NK-92 (cell line): ENCODE data around the gene XPR1.

ENCODE experiments used
- DNase-seq: peaks from one replicate; lab custom pipeline; 2025; ENCODE audit not compliant: unreplicated experiment; lab: John Stamatoyannopoulos, UW

XPR1 gene

DNA sequence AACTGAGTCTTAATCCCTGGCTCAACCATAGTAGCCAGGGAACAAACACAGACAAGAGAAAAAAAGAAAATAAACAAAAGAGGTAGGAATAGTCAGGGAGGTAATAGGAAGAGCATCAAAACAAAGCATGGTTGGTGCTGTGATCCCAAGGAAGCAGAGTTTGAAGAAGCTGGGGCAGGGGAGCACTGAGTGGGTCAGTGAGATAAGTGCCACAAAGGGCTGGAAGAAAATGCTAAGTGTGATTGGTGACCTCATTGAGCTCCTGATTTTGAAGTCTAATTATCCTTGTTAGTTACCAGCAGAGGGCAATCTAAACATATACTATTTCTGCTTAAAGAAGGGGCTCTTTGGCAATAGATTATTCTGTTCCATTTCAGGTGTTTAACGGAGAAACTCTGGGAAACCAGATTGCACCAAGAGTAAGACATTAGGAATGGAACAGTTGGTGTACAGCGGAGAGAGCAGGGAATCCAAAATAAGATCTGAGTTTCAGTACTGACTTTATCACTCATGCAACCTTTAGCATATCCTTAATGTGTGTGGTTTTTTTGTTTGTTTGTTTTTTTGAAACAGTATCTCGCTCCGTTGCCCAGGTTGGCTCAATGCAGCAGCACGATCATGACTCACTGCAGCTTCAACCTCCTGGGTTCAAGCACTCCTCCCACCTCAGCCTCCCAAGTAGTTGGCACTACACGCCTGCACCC, 250.1 kb downstream of the XPR1 start:
- DNase-seq = no peak

GRCh38 chr1:180884588-180885300, 252.9 kb downstream of the XPR1 start:
- no peak for DNase-seq

GRCh38 chr1:180886338-180886737, 254.5 kb downstream of the XPR1 start:
- no peak for DNase-seq

DNA sequence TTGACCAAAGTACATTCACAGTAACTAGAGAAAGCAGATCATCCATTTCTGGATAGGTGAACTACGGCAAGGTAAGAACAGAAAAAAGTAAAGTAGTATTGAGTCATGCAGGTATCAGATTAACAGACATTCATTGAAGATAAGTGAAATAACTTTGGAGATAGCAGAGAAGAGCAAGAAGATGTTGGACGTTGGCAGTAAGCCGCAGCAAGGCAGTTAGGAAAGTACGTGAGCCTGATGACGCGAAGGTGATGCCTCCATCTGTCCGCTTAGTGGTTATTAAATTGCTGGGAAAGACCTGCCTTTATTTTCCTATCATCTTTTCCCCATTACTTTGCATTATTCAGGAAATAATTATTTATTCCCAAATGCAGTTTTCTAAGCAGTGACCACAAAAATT, 256.0 kb downstream of the XPR1 start:
- DNase-seq = no peak

- no peak for DNase-seq
These were observed 257.0 kb downstream of the XPR1 start for GRCh38 chr1:180888870-180889269.

- DNase-seq = no peak
These were observed 257.5 kb downstream of the XPR1 start for GRCh38 chr1:180889325-180889724.

DNA sequence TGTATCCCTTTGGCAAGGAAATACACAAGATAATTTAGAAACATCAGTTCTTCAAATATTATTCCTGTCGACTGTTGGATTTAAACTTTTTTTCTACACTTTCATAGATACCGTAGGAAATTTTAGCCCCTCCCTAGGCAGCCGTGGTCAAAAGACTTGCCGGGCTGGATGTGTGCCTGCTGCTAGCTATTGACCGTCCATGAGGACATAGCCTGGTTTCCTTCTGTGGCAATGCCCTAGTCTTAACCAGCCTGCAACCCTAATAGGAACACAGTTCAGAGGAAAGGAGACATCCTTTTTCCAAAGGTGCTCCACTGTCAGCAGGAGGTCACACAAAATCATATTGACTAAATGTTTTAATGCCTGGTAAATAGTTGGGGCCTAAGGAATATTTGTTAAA, 260.4 kb downstream of the XPR1 start:
- DNase-seq = no peak

DNA sequence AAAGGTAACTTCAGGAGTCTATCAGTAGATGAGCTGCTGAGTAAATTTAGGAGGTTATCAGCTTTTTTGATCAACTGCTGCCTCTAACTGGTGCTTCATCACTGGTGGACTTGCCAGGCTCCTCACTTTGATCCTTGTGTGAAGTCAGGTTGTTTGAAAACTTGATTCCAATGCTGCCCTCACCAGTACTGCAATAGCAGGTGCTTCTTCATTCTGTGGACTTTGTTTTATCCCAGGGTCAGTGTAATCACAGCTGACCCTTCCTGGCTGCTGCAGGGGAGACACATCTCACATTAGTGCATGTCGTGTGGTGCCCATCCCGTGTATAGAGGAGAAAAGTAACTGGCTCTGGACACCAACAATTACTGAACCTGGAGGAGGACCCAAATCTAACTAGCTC, 260.9 kb downstream of the XPR1 start:
- no peak for DNase-seq

DNA sequence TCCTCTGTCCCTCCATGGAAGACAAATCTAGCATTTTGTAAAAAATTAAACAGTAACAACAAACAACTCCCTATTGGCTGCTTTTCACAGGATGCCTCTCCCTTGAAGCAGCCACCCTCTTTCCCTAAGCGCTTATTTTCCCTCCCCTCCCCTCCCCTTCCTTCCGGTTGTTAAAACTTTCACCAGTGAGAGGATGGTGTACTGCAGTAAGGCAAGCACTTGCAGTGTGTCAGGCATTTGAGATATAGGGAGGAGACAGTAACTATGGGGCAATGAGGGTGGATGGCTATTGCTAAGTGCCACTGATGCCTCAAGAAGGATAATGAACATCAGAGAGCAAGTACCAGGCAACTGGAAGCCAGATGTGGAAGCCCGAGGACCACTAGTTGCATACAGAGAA, 261.8 kb downstream of the XPR1 start:
- DNase-seq = no peak

DNA sequence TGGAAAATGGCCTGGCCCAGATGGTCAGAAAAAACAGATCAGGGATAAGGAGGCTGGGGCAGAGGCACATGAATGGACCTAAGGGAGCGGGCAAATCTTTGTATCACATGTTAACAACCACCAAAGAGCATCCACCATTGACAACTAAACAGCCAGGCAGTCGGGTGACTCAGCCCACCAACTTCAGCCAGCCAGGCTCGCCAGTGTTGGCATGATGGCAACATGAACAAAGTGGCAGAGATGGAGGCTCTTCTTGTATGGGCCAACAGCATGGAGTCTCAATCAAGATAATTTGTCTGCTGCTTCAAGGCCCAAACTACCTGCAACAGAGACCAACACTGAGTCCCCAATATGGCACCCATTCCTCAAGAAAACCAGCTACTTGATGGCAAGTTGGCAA, 264.3 kb downstream of the XPR1 start:
- DNase-seq = no peak

DNA sequence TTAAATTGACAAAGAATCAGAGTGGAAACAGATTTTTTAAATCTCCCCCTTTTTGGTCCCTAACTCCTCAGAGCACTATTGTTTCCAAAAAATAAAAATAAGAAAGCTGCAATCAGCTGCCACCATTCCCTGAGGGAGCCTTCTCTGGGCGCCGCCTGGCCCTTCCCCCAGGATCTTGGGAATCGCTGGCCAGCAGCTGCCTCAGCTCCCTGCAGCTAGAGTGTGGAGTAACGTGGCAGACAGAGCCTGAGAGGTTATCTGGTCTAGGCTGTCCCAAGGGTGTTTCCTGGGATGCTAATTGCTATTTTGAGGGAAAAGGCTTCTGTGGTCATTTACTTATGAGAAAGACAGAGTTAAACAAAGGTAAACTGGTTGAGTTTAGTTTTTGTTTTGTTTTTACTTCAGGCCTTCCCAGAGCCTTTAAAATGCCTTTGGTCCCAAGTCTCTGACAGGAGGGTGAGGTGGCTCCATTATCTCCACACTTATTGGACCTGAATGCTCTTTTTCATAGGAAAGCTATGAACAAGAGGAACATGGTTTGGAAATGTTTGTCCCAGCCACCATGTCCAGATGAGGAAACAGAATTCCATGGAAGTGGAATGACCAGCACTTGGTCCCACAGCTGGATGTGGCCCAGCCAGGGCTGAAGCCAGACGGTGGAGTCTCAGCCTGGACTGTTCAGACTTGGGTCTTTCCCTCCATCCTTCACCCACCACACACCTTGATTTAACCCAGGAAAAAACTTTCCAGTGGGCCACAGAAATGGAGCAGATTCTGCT, 266.8 kb downstream of the XPR1 start:
- no peak for DNase-seq

DNA sequence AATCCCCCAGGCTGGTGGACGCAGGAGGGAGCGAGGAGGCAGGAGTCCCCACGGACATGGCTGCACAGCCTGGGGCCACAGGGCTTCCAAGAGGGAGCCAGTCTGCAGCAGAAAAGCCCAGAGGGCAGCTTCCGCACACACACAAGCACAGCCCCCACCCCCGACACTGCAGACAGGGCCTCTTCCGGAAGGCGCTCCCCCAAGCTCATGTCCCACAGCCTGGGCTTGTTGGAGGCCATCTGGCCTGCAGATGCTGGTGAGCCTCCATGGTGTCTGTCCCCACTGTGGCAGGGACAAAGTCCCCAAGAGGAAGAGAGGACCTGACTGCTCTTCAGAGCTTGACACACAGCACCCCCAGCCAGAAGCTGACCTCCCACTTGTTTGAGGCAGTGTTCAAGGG, 267.4 kb downstream of the XPR1 start:
- no peak for DNase-seq

DNA sequence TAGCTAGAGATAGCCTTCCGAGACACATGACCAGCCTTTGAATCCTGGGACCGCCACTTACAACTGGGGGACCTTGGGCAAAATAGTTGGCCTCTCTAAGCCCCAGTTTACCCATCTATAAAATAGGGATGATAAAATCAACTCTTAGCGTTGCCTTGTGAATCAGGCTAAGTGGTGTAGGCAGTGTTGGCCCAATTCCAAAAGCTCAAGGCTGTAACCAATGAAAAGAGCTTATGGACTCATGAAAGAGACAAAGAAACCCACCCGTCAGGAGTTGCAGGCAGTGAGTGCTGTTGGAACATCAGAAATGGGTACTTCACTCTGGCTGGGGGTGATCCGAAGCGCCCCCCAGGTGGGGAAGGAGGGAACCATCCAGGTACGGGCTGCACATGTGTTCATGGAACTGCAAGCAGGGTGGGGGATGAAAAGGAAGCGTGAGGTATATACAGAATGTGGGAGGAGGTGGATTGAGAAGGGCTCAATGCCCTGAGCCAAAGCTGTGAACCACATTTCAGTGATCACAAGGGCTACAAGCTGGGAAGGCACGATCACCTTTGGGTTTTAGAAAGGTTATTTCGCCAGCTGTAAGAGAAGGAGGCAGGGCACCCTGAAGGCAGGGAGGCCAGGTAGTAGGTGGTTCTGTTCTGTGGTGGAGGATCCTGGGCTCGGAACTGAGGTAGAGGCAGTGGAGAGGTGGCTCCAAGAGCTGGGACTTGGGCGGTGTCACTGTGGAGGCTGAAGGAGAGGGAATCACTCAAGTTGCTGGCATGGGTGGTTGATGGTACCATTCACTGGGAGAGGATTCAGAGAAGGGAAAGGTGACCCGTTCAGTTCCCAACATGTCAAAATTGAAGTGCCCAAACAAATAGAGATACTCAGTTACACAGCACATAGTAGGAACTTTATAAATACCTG, 269.5 kb downstream of the XPR1 start:
- DNase-seq = no peak

GRCh38 chr1:180902541-180902940, 270.7 kb downstream of the XPR1 start:
- DNase-seq = no peak

- no peak for DNase-seq
These were observed 274.1 kb downstream of the XPR1 start for GRCh38 chr1:180905927-180906326.

DNA sequence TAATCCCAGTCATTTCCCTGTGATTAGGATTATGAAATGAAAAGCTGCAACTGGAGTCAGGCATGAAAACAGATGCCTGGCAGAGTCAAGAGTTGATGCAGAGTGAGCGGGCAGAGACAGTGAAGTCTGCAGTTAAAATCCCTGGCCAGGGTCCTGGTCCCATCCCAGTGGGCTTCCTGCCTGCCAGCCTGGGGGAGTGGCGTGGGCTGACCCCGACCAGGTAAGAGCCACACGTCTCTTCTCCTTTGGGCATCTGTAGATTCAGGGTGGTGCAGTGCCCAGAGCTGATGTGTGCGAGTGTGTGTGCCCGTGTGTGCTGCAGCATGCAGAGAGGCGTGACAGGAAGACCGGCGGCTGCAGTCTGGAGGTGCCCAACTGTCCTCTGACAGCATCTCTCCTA, 274.7 kb downstream of the XPR1 start:
- DNase-seq = no peak

GRCh38 chr1:180907313-180908055, 275.7 kb downstream of the XPR1 start:
- no peak for DNase-seq

DNA sequence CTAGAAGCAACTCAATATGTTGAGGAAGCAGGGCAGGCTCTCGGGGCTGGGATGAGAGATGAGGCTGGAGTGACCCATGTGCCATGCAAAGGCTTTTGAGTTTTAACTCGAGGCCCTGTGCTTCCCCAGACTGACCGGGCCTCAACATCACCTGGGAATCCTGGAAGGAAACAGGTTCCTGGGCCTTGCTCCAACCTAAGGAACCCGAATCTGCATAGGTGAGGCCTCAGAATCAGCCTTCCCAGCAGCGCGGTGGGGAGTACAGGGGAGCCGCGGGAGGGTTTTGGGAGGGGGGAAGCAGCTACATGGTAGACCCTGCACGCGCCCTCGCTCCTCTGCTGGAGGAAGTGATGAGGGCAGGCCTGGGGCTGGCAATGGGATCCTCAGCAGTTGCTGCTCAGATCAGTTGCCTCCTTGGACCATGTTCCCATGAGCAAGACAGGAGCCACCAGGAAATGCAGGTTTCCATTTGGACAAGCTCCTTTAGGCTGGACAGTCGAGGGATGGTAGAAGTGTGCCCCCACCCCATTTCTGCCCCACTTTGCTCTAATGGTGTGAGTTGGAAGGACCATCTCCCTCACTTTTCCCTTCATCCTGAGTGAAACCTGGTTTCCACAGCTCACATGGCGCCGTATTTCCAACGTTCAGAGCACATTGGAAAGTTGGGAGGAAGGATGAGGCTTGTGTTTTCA, 276.4 kb downstream of the XPR1 start:
- no peak for DNase-seq

DNA sequence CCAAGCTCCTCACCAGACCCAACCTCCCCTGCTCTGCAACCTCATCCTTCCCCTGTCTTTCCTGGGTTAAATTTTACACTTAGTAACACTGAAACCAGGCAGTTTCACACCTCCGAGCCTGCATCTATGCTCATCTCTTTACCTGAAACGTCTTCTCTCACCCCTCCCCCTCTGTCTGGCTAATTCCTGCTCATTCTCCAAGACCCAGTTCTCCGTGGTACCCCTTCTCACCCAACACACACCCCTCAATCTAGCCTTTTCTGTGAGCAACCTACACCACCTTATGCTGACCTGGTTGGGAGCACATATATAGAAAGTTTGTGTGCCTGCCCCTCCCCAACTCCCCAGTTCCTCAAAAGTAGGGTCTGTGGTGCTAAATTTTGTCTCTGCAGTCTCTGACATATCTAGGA, 277.2 kb downstream of the XPR1 start:
- DNase-seq = no peak
